Right atrium auricular region (tissue), 2 donors: ENCODE results near the gene CCDC198. TPM values are rescaled to one million over a fixed set of nuclear protein-coding genes. Genes with fewer than 3 reads are reported as not detected.

Source experiments
- DNase-seq: peaks from one replicate; pipeline ENCODE4 v3.0.0-alpha.2; 2019; ENCODE audit warnings: low spot score
- H3K27ac ChIP-seq, 2 donors: fragments of 200-600 bp; sonication (generic); 1 replicate in 1 of 2; 2 replicates in 1 of 2; pipeline ENCODE4 v1.5.1; 2016 to 2019
- H3K27me3 ChIP-seq, 2 donors: fragments of 200-600 bp; sonication (generic); one replicate each; pipeline versions ENCODE4 v1.5.1 to v1.6.0; 2017 to 2019
- H3K36me3 ChIP-seq: fragments of 200-600 bp; sonication (generic); one replicate; pipeline ENCODE4 v1.5.1; 2016
- H3K4me1 ChIP-seq, 2 donors: fragments of 200-600 bp; sonication (generic); one replicate each; pipeline versions ENCODE4 v1.5.1 to v1.6.0; 2017 to 2019
- H3K4me3 ChIP-seq, 2 donors: fragments of 200-600 bp; sonication (generic); 1 replicate in 1 of 2; 2 replicates in 1 of 2; pipeline ENCODE4 v1.5.1; 2017 to 2019; ENCODE audit warnings: mild to moderate bottlenecking in 1 of 2, moderate library complexity in 1 of 2
- H3K9me3 ChIP-seq, 2 donors: fragments of 200-600 bp; sonication (generic); one replicate each; pipeline ENCODE4 v1.5.1; 2019
- CTCF ChIP-seq, 2 donors: fragments of 200-600 bp; sonication (generic); IDR thresholded peaks; one replicate each; pipeline ENCODE4 v1.5.1; 2019; ENCODE audit warnings: antibody characterized with exemption in 2 of 2
- total RNA-seq, 2 donors: library from RNA; depleted of rRNA; stranded (reverse); fragments of >200 nt; gene quantifications; one replicate each; pipeline ENCODE4 v1.1.0, GENCODE V29; 2016

Gene CCDC198
- total RNA-seq, 2 donors from 2014 or later = not detected

DNA sequence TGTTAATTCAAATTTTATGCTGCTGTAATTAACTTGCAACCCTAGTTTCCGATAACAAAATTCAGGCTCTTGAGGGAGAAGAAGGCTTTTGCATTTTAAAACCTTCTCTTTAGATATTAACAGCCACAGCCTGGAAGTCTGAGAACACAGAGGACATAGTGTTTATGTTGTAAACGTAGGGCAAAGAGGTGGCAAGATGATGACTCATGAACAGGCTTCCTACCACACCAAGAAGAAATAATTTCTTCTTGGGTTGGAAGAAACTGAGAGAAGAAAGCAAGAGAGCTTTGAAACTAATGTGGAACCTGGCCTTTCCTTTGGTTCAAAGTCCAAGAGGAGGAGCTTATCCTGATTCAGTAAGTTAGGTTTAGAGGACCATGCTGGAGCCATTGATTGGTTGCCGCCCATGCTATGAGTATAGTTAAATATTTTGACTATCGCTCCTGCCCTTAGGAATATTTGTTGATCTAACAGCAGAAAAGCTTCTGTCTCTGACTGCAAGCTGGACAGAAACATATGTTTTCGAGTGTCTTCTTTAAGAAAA is 31.8 kb downstream of the CCDC198 start:
- H3K27me3 ChIP-seq = no peaks in the 10 kb centered on the region
- no peak overlapping the region for H3K4me3 ChIP-seq
- no peak overlapping the region for H3K27ac ChIP-seq
- H3K36me3 ChIP-seq = no peaks in the 10 kb centered on the region
- H3K9me3 ChIP-seq = peaks cover 0 to 1% of the 10 kb centered on the region in 2 donors
- DNase-seq = no peak
- H3K4me1 ChIP-seq = no peaks in the 10 kb centered on the region
- no peak for TF ChIP-seq CTCF (IDR thresholded peaks at IDR 0.05)

DNA sequence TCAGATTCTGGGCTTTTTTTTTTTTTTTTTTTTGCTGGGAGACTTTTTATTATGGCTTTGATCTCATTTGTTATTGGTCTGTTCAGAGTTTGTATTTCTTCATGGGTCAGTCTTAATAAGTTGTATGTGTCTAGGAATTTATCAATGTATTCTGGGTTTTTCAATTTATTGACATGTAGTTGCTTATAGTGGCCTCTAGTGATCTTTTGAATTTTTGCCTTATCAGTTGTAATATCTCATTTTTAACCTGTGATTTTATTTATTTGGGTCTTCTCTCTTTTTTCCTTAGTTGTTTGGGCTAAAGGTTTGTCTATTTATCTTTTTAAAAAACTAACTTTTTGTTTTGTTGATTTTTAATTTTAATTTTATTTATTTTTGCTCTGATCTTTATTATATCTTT is 57.7 kb downstream of the CCDC198 start:
- no peak for TF ChIP-seq CTCF (IDR thresholded peaks at IDR 0.05)
- Histone ChIP-seq H3K9me3 (no peaks in the 10 kb centered on the region), H3K36me3 (no peaks in the 10 kb centered on the region), H3K4me1 (no peaks in the 10 kb centered on the region), H3K27ac (no peak overlapping the region), H3K27me3 (no peaks in the 10 kb centered on the region), H3K4me3 (no peak overlapping the region)
- no peak for DNase-seq

- Histone ChIP-seq H3K27ac (no peak overlapping the region), H3K27me3 (no peaks in the 10 kb centered on the region), H3K36me3 (no peaks in the 10 kb centered on the region), H3K4me1 (no peaks in the 10 kb centered on the region), H3K9me3 (no peaks in the 10 kb centered on the region), H3K4me3 (no peak overlapping the region)
- no peak for DNase-seq
- no peak for TF ChIP-seq CTCF (IDR thresholded peaks at IDR 0.05)
These were observed 72.7 kb downstream of the CCDC198 start for GRCh38 chr14:57420986-57421385.

DNA sequence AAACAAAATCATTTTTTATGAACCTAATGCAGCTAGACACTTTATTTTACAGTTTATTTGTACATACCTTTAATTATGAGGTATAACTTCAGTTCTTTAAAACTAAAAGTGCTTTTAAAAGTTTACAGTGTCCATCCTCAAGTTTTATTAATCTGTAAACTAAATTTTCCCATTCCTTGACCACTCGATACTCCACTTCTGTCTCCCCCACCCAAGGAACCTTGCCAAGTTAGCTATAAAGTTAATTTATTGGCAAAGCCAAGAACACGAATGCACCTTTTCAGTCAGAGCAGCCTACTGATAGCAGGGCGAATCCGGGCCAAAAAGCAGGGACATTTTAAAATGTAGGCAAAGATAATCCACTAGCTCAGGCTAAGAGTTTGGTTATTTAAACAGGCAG is 73.6 kb downstream of the CCDC198 start:
- Histone ChIP-seq H3K27me3 (no peaks in the 10 kb centered on the region), H3K27ac (no peak overlapping the region), H3K4me1 (no peaks in the 10 kb centered on the region), H3K36me3 (no peaks in the 10 kb centered on the region), H3K9me3 (no peaks in the 10 kb centered on the region), H3K4me3 (no peak overlapping the region)
- DNase-seq = no peak
- no peak for TF ChIP-seq CTCF (IDR thresholded peaks at IDR 0.05)

Other genes with a start within 250 kb of the CCDC198 start
- gene EXOC5, start 225.0 kb downstream of the CCDC198 start, total RNA-seq = 10 to 100 TPM; 26.8 to 37.8 TPM
- gene AP5M1, start 224.9 kb downstream of the CCDC198 start, total RNA-seq = 10 to 100 TPM; 23.3 to 28.6 TPM
- gene NAA30, start 103.3 kb downstream of the CCDC198 start, total RNA-seq = 10 to 100 TPM; 15.2 to 26.1 TPM